ENCODE results near the gene VSTM4.

Gene VSTM4

DNA sequence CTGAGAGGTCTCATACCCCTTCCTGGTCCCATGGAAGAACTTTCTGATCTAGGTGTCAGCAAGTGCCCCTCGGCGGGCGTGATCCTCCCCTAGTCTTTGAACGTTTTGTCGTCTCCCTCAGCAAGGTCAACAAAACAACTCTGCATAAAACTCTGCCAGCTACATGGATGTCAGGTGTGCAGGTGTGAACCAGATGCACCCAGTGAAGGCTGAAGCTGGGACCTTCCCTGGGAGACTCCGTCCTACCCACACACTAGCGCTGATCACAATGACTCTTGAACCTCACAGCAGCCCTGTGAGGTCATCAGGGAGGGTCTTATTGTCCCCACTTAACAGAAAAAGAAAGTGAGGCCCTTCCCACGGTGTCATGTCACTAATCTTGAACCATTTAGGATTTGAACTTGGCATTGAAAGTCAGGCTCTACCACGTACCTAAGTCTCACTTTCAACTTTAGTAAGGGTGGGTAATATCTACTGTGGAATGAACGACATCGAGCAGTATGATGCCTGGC, 68.1 kb downstream of the VSTM4 start:
- no peak overlapping the region for H3K4me3 ChIP-seq (ENCODE audit: low read depth, low read length)
- TF ChIP-seq, protein P1, sequence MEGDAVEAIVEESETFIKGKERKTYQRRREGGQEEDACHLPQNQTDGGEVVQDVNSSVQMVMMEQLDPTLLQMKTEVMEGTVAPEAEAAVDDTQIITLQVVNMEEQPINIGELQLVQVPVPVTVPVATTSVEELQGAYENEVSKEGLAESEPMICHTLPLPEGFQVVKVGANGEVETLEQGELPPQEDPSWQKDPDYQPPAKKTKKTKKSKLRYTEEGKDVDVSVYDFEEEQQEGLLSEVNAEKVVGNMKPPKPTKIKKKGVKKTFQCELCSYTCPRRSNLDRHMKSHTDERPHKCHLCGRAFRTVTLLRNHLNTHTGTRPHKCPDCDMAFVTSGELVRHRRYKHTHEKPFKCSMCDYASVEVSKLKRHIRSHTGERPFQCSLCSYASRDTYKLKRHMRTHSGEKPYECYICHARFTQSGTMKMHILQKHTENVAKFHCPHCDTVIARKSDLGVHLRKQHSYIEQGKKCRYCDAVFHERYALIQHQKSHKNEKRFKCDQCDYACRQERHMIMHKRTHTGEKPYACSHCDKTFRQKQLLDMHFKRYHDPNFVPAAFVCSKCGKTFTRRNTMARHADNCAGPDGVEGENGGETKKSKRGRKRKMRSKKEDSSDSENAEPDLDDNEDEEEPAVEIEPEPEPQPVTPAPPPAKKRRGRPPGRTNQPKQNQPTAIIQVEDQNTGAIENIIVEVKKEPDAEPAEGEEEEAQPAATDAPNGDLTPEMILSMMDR (IDR thresholded peaks at IDR 0.05; ENCODE audit: insufficient read depth, low read length, missing control alignments): no peak
- no peak for DNase-seq (ENCODE audit: low read depth, low spot score)
- CTCF ChIA-PET: interaction anchor here (1.5 kb wide), 1 partner anchor 114 kb away, joined by 5 read pairs; no protein-coding TSS in a partner anchor
- POLR2A ChIA-PET: no interaction called here

DNA sequence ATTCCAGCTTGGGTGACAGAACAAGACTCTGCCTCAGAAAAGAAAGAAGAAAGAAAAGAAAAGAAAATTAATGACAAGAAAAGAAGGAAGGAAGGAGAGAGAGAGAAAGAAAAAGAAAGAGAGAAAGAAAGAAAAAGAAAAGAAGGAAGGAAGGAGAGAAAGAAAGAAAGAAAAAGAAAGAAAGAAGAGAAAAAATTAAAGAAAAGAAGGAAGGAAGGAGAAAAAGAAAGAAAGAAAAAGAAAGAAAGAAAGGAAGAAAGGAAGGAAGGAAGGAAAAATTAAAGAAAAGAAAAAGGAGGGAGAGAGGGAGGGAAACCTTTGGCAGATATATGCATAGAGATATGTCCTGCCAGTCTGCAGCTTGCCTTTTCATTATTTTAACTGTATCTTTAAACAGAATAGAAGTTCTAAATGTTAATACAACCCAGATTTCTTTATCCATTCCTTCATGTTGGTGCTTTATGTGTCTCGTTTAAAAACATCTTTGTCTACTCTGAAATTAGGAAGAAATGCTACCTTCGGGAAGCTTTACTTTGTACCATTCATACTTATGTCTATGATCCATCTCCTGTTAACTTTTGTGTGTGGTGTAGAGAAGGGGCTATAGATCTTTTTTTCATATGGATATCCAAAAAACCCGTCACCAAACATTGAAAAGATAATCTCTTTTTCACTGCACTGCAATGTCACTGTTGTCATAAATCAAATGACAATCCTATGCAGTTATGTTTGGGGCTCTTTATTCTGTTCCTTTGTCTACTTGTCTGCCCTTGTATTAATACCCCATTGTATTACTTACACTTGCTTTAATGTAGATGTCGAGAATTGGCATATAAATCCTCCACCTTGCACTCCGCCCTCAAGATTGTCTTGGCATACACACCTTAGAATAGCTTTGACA, 70.8 kb downstream of the VSTM4 start:
- no peak for DNase-seq (ENCODE audit: low read depth, low spot score)
- TF ChIP-seq, protein P1 (IDR thresholded peaks at IDR 0.05; ENCODE audit: insufficient read depth, low read length, missing control alignments): no peak
- ChIA-PET CTCF (no interaction called here), POLR2A (no interaction called here)
- H3K4me3 ChIP-seq (ENCODE audit: low read depth, low read length): no peak overlapping the region

DNA sequence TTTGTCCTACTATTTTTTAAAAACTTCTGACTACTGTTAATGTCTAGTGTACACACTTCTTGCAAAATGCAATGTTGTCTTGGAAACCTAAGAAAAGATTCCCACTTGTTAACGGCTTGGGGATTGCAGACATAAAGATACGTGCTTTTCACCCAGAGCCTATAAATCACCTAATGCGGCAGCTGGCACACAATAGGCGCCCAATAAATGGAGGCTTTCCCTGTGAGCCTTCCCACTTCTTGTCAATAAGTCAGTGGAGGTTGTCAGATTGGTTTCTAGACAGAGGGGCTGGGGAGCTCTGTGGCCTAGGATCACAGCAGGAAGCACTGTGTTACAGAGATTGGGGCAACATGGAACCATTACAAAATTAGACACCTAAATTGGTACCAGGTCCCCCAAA, 74.7 kb downstream of the VSTM4 start:
- no peak for DNase-seq (ENCODE audit: low read depth, low spot score)
- TF ChIP-seq, protein P1 (IDR thresholded peaks at IDR 0.05; ENCODE audit: insufficient read depth, low read length, missing control alignments): no peak
- POLR2A ChIA-PET: no interaction called here
- CTCF ChIA-PET: interaction anchor here (0.6 kb wide), 1 partner anchor 366 kb away, joined by 3 read pairs; no protein-coding TSS in a partner anchor
- H3K4me3 ChIP-seq (ENCODE audit: low read depth, low read length): no peak overlapping the region

DNA sequence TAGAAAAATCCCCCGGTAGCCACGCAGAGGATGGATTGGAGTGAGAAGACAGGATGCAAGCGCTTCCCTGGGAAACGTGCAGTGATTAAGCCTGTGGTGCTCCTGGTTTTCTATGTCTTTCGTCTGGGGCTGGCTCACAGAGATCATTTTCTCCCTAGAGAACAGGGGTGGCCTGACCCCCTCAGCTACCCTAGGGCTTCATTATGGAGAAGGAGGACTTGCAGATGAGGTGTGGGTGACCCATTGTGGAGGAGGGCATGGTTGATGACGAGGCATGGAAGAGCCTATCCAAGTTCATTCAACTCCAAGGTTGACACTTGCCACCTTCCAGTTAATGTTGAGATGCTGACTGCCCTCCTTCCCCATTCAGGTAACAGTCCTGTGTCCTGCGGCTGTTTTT, 75.9 kb downstream of the VSTM4 start:
- CTCF ChIA-PET: no interaction called here
- TF ChIP-seq, protein P1 (IDR thresholded peaks at IDR 0.05; ENCODE audit: insufficient read depth, low read length, missing control alignments): no peak
- POLR2A ChIA-PET: no interaction called here
- DNase-seq (ENCODE audit: low read depth, low spot score): no peak
- H3K4me3 ChIP-seq (ENCODE audit: low read depth, low read length): no peak overlapping the region

DNA sequence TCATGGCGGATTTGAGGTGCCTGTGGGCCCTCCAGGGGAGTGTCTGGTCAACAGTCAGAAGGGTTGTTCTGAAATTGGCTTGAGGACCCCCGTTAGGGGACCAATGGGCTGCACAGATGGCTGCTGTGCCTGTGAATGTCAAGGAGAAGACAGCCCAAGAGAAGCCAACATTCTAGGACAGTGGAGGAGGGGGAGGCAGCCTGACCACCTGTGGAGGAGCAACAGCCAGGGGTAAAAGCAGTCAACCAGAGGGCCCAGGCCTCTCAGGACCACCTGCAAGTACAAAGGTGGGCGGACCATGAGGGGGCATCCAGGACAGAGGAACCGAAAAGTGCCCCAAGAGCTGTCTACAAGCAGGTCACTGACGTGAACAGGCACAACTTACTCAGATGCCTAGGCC, 76.6 kb downstream of the VSTM4 start:
- no peak overlapping the region for H3K4me3 ChIP-seq (ENCODE audit: low read depth, low read length)
- CTCF ChIA-PET: no interaction called here
- TF ChIP-seq, protein P1 (IDR thresholded peaks at IDR 0.05; ENCODE audit: insufficient read depth, low read length, missing control alignments): no peak
- DNase-seq (ENCODE audit: low read depth, low spot score): no peak
- POLR2A ChIA-PET: no interaction called here

DNA sequence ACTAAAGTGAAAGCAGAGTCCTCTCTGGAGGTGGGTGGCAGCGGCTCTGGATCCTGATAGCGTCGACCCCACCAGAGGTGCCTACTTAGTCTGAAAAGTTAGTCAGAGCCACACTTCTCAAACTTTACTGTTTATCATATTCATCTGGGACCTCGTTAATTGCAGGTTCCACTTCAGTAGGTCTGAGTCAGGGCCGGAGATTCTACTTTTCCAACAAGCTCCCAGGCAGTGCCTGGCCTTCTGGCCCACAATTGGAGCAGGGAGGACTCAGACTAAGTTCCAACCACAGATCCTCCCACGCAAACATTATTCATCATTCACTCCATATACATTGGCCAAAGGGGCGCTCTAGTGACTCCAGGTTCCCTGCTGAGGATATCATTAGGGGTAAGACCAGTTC, 78.1 kb downstream of the VSTM4 start:
- no peak overlapping the region for H3K4me3 ChIP-seq (ENCODE audit: low read depth, low read length)
- ChIA-PET CTCF (no interaction called here), POLR2A (no interaction called here)
- TF ChIP-seq, protein P1 (IDR thresholded peaks at IDR 0.05; ENCODE audit: insufficient read depth, low read length, missing control alignments): no peak
- DNase-seq (ENCODE audit: low read depth, low spot score): peak; percentile 23
